ENCODE measurements around the gene CDCA7. TPM values are rescaled to one million over a fixed set of nuclear protein-coding genes. Genes with fewer than 3 reads are reported as not detected.
"Not testable (repeated sequence)": the region's sequence is repeated elsewhere in the genome, so short reads cannot be mapped to it uniquely, and the experiment has no call there.

CDCA7 gene
- total RNA-seq, 4 donors from 2014 or later, result 11.1 to 17.3 (median 12.5) TPM

DNA sequence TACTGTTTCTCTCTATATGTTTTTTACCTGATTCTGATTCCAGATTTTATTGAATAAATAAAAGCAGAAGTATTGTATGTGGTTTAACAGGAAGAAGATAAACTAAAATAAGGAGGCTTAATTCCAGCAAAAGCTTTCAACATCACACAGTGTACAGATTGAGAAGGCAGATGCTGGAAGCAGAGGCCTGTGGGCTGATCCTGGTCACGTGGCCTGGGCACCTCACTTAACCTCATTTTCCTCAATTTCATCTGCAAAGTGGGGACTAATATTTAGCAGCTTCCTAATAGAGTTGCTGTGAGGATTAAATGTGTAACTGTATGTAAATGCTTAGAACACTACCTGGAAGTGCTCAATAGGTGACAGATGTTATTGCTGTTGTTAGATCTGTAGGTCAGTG is 58.0 kb downstream of the CDCA7 start:
- Histone ChIP-seq H3K4me1 (no peaks in the 10 kb centered on the region), H3K36me3 (no peaks in the 10 kb centered on the region), H3K9me3 (no peaks in the 10 kb centered on the region), H3K4me3 (no peak overlapping the region), H3K27ac (no peak overlapping the region), H3K27me3 (peaks cover 3% of the 10 kb centered on the region)
- 48% methylated on average over 1 of the region's 1 CpG for WGBS
- TF ChIP-seq POLR2A (IDR thresholded peaks at IDR 0.05), result no peak
- no peak for TF ChIP-seq EP300 (IDR thresholded peaks at IDR 0.05)
- no peak for TF ChIP-seq POLR2AphosphoS5 (IDR thresholded peaks at IDR 0.05)
- TF ChIP-seq, protein P1, sequence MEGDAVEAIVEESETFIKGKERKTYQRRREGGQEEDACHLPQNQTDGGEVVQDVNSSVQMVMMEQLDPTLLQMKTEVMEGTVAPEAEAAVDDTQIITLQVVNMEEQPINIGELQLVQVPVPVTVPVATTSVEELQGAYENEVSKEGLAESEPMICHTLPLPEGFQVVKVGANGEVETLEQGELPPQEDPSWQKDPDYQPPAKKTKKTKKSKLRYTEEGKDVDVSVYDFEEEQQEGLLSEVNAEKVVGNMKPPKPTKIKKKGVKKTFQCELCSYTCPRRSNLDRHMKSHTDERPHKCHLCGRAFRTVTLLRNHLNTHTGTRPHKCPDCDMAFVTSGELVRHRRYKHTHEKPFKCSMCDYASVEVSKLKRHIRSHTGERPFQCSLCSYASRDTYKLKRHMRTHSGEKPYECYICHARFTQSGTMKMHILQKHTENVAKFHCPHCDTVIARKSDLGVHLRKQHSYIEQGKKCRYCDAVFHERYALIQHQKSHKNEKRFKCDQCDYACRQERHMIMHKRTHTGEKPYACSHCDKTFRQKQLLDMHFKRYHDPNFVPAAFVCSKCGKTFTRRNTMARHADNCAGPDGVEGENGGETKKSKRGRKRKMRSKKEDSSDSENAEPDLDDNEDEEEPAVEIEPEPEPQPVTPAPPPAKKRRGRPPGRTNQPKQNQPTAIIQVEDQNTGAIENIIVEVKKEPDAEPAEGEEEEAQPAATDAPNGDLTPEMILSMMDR (IDR thresholded peaks at IDR 0.05), result no peak
- DNase-seq (ENCODE audit: low spot score in 2 of 2), result no peak

DNA sequence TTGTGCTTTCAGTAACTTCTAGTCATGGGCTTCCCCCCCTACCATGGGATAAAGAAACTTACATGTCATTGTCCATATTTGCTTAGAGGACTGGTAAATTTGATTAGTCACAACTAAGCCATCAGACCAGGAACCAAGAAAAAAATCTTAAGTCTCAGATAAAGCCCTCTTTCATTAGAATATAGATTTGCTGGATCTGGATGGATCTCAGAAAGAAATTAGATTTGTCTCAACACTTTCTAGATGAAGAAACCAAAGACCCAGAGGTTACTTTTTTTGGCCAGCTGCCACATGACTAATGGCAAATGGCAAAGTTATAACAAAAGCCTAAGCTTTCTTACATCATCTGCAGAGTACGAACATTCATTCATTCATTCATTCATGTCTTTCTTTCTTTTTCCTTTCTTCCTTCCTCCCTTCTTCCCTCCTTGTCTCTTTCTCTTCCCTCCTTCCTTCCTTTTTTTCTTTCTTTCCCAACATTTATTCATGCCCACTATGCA is 60.2 kb downstream of the CDCA7 start:
- Histone ChIP-seq H3K4me3 (no peak overlapping the region), H3K4me1 (no peaks in the 10 kb centered on the region), H3K36me3 (no peaks in the 10 kb centered on the region), H3K9me3 (no peaks in the 10 kb centered on the region), H3K27me3 (peaks cover 3% of the 10 kb centered on the region), H3K27ac (no peak overlapping the region)
- DNase-seq (ENCODE audit: low spot score in 2 of 2), result no peak
- TF ChIP-seq EP300 (IDR thresholded peaks at IDR 0.05) (no peak), POLR2AphosphoS5 (IDR thresholded peaks at IDR 0.05) (no peak), POLR2A (IDR thresholded peaks at IDR 0.05) (no peak)
- TF ChIP-seq, protein P1 (IDR thresholded peaks at IDR 0.05), result no peak
- WGBS, result 62% methylated on average over 1 of the region's 1 CpG

DNA sequence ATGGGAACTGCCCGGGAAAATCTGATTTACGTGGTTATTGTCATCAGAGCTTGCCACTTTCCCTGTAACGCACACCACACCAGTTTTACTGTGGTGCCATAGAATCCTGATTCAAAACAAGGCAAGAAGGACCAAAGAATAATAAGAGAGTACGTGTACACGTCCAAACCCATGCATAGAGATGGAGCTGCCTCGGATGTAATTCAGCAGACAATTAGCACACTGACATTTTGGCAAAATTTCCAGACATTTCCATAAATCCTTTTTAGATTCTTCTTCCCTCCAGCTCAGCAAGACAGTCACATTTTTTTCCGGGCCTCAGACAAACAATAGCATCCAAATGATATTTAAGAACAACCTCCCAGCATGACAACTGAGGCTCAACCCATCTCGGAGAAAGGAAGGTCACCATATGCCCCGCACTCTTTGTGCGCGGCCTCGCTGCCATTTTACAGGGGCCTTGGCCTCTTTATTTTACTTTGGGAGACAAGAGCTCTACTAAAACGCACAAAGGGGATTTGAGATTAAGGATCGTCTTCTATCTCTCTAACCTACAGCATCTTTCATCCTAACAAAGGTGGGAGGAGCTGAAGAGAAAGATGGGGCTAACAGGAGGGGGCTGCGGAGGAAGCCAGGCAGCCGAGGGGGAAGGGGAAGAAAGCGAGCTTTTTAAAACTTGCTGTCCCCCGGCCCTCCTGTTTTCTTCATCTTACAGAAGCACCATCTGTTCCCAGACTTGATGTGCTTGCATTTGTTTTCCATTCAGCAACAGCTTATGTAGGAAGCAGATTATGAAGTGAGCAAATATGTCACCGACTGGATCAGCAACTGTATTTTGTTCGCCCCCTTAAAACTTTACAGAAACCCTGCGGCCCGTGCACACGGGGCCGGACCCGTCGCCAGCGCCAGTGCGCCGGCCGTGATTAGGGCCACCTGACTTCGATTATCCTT is 61.0 kb downstream of the CDCA7 start:
- WGBS, result 74% methylated on average over 31 of the region's 31 CpGs
- Histone ChIP-seq H3K9me3 (no peaks in the 10 kb centered on the region), H3K27ac (no peak overlapping the region), H3K27me3 (peaks cover 3% of the 10 kb centered on the region), H3K4me3 (no peak overlapping the region), H3K4me1 (no peaks in the 10 kb centered on the region), H3K36me3 (no peaks in the 10 kb centered on the region)
- TF ChIP-seq, protein P1 (IDR thresholded peaks at IDR 0.05), result no peak
- TF ChIP-seq POLR2AphosphoS5 (IDR thresholded peaks at IDR 0.05) (no peak), EP300 (IDR thresholded peaks at IDR 0.05) (no peak), POLR2A (IDR thresholded peaks at IDR 0.05) (no peak)
- no peak for DNase-seq (ENCODE audit: low spot score in 2 of 2)

DNA sequence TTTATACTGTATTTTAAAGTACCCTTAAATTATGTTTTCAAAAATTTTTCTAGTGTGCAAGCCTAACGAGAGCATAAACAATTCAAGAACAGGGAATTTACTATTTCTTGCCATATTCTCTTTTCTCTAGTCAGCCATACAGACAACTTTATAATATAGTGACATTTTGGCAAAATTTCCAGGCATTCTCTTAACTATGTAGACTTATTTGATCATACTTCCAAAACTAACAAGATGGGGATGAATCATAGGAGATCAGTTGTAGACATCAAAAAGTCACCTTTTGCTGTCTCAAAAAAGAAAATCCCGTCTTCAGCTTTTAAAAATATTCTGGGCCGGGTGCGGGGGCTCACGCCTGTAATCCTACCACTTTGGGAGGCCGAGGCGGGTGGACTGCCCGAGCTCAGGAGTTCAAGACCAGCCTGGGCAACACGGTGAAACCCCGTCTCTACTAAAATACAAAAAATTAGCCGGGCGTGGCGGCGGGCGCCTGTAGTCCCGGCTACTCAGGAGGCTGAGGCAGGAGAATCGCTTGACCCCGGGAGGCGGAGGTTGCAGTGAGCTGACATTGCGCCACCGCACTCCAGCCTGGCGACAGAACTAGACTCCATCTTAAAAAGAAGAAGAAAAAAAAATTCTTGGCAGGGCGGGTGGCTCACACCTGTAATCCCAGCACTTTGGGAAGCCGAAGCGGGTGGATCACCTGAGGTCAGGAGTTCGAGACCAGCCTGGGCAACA is 61.9 kb downstream of the CDCA7 start:
- WGBS, result 93% methylated on average over 26 of the region's 26 CpGs
- H3K27ac ChIP-seq; DNase-seq (ENCODE audit: low spot score in 2 of 2); H3K4me3 ChIP-seq; H3K4me1 ChIP-seq; H3K9me3 ChIP-seq; H3K36me3 ChIP-seq; H3K27me3 ChIP-seq: not testable (repeated sequence)

DNA sequence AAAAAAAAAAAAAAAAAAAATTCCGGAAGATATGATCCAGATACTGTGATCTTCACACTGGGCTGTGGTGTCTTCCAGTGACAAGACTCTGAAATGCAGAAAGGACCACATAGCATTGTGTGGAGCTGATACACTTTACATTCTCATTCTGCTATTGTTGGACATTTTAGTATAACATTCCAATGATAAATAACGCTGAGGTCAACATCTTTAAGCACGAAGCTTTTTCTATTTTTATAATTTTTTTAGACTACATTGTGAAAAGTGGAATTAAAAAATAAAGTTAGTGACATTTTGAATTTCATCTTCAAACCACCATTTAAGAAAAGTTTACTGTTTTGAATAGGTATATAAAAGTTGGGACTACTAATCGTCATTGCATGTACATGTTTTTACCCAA is 62.7 kb downstream of the CDCA7 start:
- TF ChIP-seq EP300 (IDR thresholded peaks at IDR 0.05), result no peak
- TF ChIP-seq, protein P1 (IDR thresholded peaks at IDR 0.05), result no peak
- TF ChIP-seq POLR2AphosphoS5 (IDR thresholded peaks at IDR 0.05), result no peak
- TF ChIP-seq POLR2A (IDR thresholded peaks at IDR 0.05), result no peak

More for the DNA sequence above, 62.7 kb downstream of the CDCA7 start:
- DNase-seq (ENCODE audit: low spot score in 2 of 2), result no peak
- Histone ChIP-seq H3K4me1 (no peaks in the 10 kb centered on the region), H3K9me3 (no peaks in the 10 kb centered on the region), H3K4me3 (no peak overlapping the region), H3K27ac (no peak overlapping the region), H3K27me3 (peaks cover 5% of the 10 kb centered on the region), H3K36me3 (no peaks in the 10 kb centered on the region)
- WGBS, result 84% methylated on average over 4 of the region's 4 CpGs

All from suprapubic skin (tissue), 4 donors.